Measurements from ENCODE around the gene ZNF202. TPM values are rescaled to one million over a fixed set of nuclear protein-coding genes. Genes with fewer than 3 reads are reported as not detected.

Gene ZNF202
- 4.7 and 5.0 TPM in 2 replicates for total RNA-seq

DNA sequence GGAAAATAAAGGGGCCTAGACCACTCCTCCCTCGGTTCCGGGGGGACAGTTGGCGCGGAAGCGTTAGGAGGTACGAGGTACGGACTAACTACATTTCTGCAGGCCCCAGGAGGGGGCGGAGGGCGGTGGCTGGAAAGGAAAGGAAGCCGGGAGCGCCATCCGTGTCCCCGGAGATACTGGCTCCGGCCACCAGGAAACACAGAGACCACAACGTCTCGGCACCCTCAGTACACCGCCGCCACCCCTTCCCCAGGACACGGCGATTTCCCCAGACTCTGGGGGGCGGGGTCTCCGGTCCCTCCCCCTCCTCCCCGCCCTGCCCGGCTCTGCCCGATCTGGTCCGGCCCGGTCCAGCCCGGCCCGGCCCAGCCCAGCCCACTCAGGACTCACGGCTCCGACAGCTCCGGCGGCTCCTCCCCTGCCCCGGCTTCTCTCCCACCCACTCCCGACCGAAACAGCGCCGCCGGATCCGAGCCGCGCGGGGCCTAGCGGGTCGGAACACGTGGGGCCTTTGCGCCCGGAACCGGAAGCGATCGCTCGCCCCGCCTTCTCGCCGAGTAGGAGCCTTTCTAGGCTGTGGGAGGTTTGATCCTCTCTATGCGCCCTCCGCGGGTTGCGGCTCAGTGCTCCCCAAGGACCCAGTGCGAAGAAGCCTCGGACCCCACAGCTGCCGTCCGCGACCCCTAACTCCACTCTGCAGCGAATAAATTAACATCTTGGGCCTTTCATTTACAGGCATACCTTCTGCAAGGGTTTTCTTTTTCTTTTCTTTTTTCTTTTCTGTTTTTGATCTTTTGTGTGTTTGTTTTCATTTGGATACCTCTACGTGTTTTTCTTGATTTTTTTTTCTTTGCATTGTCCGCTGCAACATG, at the start of gene ZNF202:
Gene ZNF202, minus strand, starts transcription at position 502 of the 872 bp plus-strand sequence. CDS start 10,772 bp downstream, outside the sequence.

GRCh38 chr11:123754101-123754568, 12.7 kb upstream of the ZNF202 start, which contains the start of gene OR6X1:
Gene OR6X1, minus strand, starts transcription at chr11:123754518. Its CDS starts 0 bp downstream, at chr11:123754518.

Other genes starting within 250 kb of the ZNF202 start
- gene SCN3B, start 87.0 kb downstream of the ZNF202 start, total RNA-seq = 0.13 and 0.25 TPM in 2 replicates
- not detected in 2 replicates for gene OR6X1, start 12.9 kb upstream of the ZNF202 start, total RNA-seq
- not detected in 2 replicates for gene OR6M1, start 64.7 kb upstream of the ZNF202 start, total RNA-seq
- gene TMEM225, start 144.0 kb upstream of the ZNF202 start, total RNA-seq = not detected in 2 replicates
- 0.06 TPM in 1 of 2 replicates, not detected in the other for gene OR8D4, start 160.5 kb upstream of the ZNF202 start, total RNA-seq
- gene OR4D5, start 198.0 kb upstream of the ZNF202 start, total RNA-seq = not detected in 2 replicates
- not detected in 2 replicates for gene OR6T1, start 202.2 kb upstream of the ZNF202 start, total RNA-seq
- gene OR10S1, start 236.1 kb upstream of the ZNF202 start, total RNA-seq = not detected in 2 replicates

Measured in aortic smooth muscle cell (primary cell).